OCI-LY7 (cell line): ENCODE measurements around the gene DLGAP4. TPM values are rescaled to one million over a fixed set of nuclear protein-coding genes. Genes with fewer than 3 reads are reported as not detected.

Source experiments
- BruUV-seq: library from RNA; stranded (reverse); fragments of 400-500 nt; replicated peaks from 2 replicates; lab custom pipeline; 2021; lab: Mats Ljungman, UMichigan
- CTCF ChIA-PET: fragments of 300-600 bp; sonication (Branson Sonifier 250); formaldehyde crosslinking; loops from one replicate; lab custom pipeline; 2022; ENCODE audit warnings: antibody characterized with exemption; ENCODE audit not compliant: unreplicated experiment; lab: Charles Lee
- POLR2A ChIA-PET: fragments of 300-600 bp; sonication (Branson Sonifier 250); formaldehyde crosslinking; loops from one replicate; lab custom pipeline; 2022; ENCODE audit warnings: antibody characterized with exemption; lab: Charles Lee
- DNase-seq: peaks from one replicate; pipeline ENCODE4 v3.0.0-alpha.2; 2015; ENCODE audit warnings: low spot score
- H2AFZ ChIP-seq: fragments of 200-600 bp; sonication (generic), shearing (Covaris generic); 2 replicates; pipeline ENCODE4 v1.6.1; 2014; ENCODE audit warnings: mild to moderate bottlenecking, antibody characterized with exemption, low read length, moderate library complexity
- H3K27ac ChIP-seq: fragments of 200-600 bp; sonication (generic); 2 replicates; pipeline ENCODE4 v1.5.1; 2014; ENCODE audit warnings: mixed run types, low read depth, mild to moderate bottlenecking, moderate library complexity, low read length, inconsistent platforms; ENCODE audit not compliant: poor library complexity, severe bottlenecking
- H3K36me3 ChIP-seq: fragments of 200-600 bp; sonication (generic); 2 replicates; pipeline ENCODE4 v1.6.1; 2014; ENCODE audit warnings: mild to moderate bottlenecking, antibody characterized with exemption, low read length, moderate library complexity, mixed read lengths; ENCODE audit not compliant: insufficient read depth
- H3K4me1 ChIP-seq: fragments of 200-600 bp; sonication (generic); 2 replicates; pipeline ENCODE4 v1.5.1; 2014; ENCODE audit warnings: mild to moderate bottlenecking, low read length; ENCODE audit not compliant: insufficient read depth, poor library complexity, severe bottlenecking
- H3K4me2 ChIP-seq: fragments of 200-600 bp; sonication (generic); 2 replicates; pipeline ENCODE4 v1.6.1; 2014; ENCODE audit warnings: mild to moderate bottlenecking, low read length
- H3K4me3 ChIP-seq: fragments of 200-600 bp; sonication (generic); 2 replicates; pipeline ENCODE4 v1.5.1; 2014; ENCODE audit warnings: mild to moderate bottlenecking, low read depth, low read length; ENCODE audit not compliant: poor library complexity, severe bottlenecking
- H3K79me2 ChIP-seq: fragments of 200-600 bp; sonication (generic); 2 replicates; pipeline ENCODE4 v1.6.1; 2016; ENCODE audit warnings: low read depth, mild to moderate bottlenecking, low read length, moderate library complexity, mixed read lengths; ENCODE audit not compliant: insufficient read depth
- H3K9me2 ChIP-seq: fragments of 200-600 bp; sonication (generic); 2 replicates; pipeline ENCODE4 v1.6.1; 2016; ENCODE audit warnings: mild to moderate bottlenecking, low read length, mixed read lengths; ENCODE audit not compliant: insufficient read depth
- H3K9me3 ChIP-seq: fragments of 200-600 bp; sonication (generic); 2 replicates; pipeline ENCODE4 v1.6.1; 2014; ENCODE audit warnings: mild to moderate bottlenecking, mixed run types, low read length, mixed read lengths
- H4K20me1 ChIP-seq: fragments of 200-600 bp; sonication (generic); 2 replicates; pipeline ENCODE4 v1.6.1; 2014; ENCODE audit warnings: mild to moderate bottlenecking, antibody characterized with exemption, low read length, moderate library complexity, mixed read lengths; ENCODE audit not compliant: insufficient read depth
- CTCF ChIP-seq: fragments of 200-600 bp; sonication (generic); conservative IDR thresholded peaks from 2 replicates; pipeline ENCODE4 v1.5.1; 2014; ENCODE audit warnings: mild to moderate bottlenecking, antibody characterized with exemption, low read length, moderate library complexity, mixed read lengths
- EZH2phosphoT487 ChIP-seq: fragments of 200-600 bp; sonication (generic); IDR thresholded peaks from 2 replicates; pipeline ENCODE4 v1.6.1; 2018; ENCODE audit warnings: low read depth, borderline replicate concordance, mild to moderate bottlenecking, mixed run types, antibody characterized with exemption, low read length, moderate library complexity, mixed read lengths
- intact Hi-C: fragments of 100-400 bp; cut with micrococcal nuclease; formaldehyde crosslinking; loops from one replicate; pipeline ENCODE4 v1.10.0; 2022; ENCODE audit not compliant: unreplicated experiment
- total RNA-seq, 2 experiments: library from RNA; depleted of rRNA in 1 of 2; stranded (reverse); fragments of >200 nt in 1 of 2; shearing (Covaris generic) in 1 of 2; gene quantifications; 2 replicates each; pipeline ENCODE4 v1.2.3, GENCODE V29; 2014 to 2022

DLGAP4 gene
- total RNA-seq, 2 experiments from 2014 or later: 7.7 to 41.6 TPM

- no TSS peak for BruUV-seq
- POLR2A ChIA-PET: no interaction called here
- H3K36me3 ChIP-seq: peaks cover 29% of the 10 kb centered on the region; the same call in 1 of the 2 replicates
- H3K79me2 ChIP-seq: no peaks in the 10 kb centered on the region
- TF ChIP-seq CTCF (no peak), EZH2phosphoT487 (no peak)
- no peak overlapping the region for H3K27ac ChIP-seq
- peaks cover 7% of the 10 kb centered on the region for H3K4me1 ChIP-seq
- H2AFZ ChIP-seq: no peak overlapping the region
- no peak overlapping the region for H3K4me3 ChIP-seq
- CTCF ChIA-PET: no interaction called here
- H3K9me2 ChIP-seq: no peaks in the 10 kb centered on the region
- no peak overlapping the region for H3K4me2 ChIP-seq
- intact Hi-C loops: no loop called here
- H3K9me3 ChIP-seq: no peaks in the 10 kb centered on the region
- H4K20me1 ChIP-seq: no peaks in the 10 kb centered on the region
- no peak for DNase-seq
These were observed 190.8 kb downstream of the DLGAP4 start for GRCh38 chr20:36496707-36497669.

GRCh38 chr20:36497856-36498255 lies 191.7 kb downstream of the DLGAP4 start:
- TF ChIP-seq CTCF (no peak), EZH2phosphoT487 (no peak)
- Histone ChIP-seq H4K20me1 (no peaks in the 10 kb centered on the region), H3K9me2 (no peaks in the 10 kb centered on the region), H3K36me3 (peaks cover 29% of the 10 kb centered on the region; the same call in 1 of the 2 replicates), H3K4me3 (no peak overlapping the region), H3K9me3 (no peaks in the 10 kb centered on the region), H3K79me2 (no peaks in the 10 kb centered on the region), H3K27ac (no peak overlapping the region), H2AFZ (no peak overlapping the region), H3K4me1 (no peaks in the 10 kb centered on the region), H3K4me2 (no peak overlapping the region)
- intact Hi-C loops: no loop called here
- BruUV-seq: no TSS peak
- ChIA-PET POLR2A (no interaction called here), CTCF (no interaction called here)
- no peak for DNase-seq
